NOMO-1 treated with DMSO at 0.1 percent for 48 hours (cell line): ENCODE results near the gene PIK3R6.

Experiments
- DNase-seq: peaks from one replicate; lab custom pipeline; 2025; ENCODE audit not compliant: unreplicated experiment; lab: John Stamatoyannopoulos, UW

Gene PIK3R6

GRCh38 chr17:8755590-8756255 lies 111.8 kb downstream of the PIK3R6 start:
- no peak for DNase-seq

- no peak for DNase-seq
These were observed 112.6 kb downstream of the PIK3R6 start for GRCh38 chr17:8754890-8755289.

GRCh38 chr17:8753976-8754440 lies 113.5 kb downstream of the PIK3R6 start:
- no peak for DNase-seq

GRCh38 chr17:8753136-8753975 lies 114.1 kb downstream of the PIK3R6 start:
- DNase-seq, result no peak
